GM18909 (cell line): ENCODE results near the gene LRRN2.

Source experiments
- ATAC-seq: cut with Tn5 transposase; IDR thresholded peaks from one replicate; pipeline ENCODE4 v1.9.1; 2021; ENCODE audit warnings: mild to moderate bottlenecking; ENCODE audit not compliant: unreplicated experiment, poor library complexity

The LRRN2 gene

GRCh38 chr1:204712708-204713430 is 27.3 kb upstream of the LRRN2 start:
- no peak for ATAC-seq

GRCh38 chr1:204711947-204712701 is 26.6 kb upstream of the LRRN2 start:
- no peak for ATAC-seq

- no peak for ATAC-seq
Measured at GRCh38 chr1:204711103-204711946, 25.8 kb upstream of the LRRN2 start.

- no peak for ATAC-seq
Measured at GRCh38 chr1:204709960-204710912, 24.7 kb upstream of the LRRN2 start.

GRCh38 chr1:204709021-204709420 is 23.5 kb upstream of the LRRN2 start:
- ATAC-seq: no peak

- no peak for ATAC-seq
Measured at GRCh38 chr1:204706838-204707509, 21.4 kb upstream of the LRRN2 start.

- ATAC-seq: no peak
Measured at GRCh38 chr1:204705888-204706837, 20.6 kb upstream of the LRRN2 start.

GRCh38 chr1:204705493-204705811 is 19.9 kb upstream of the LRRN2 start:
- ATAC-seq: no peak

- ATAC-seq: no peak
Measured at GRCh38 chr1:204704794-204705492, 19.4 kb upstream of the LRRN2 start.

- ATAC-seq: no peak
Measured at GRCh38 chr1:204703826-204704612, 18.5 kb upstream of the LRRN2 start.

GRCh38 chr1:204703268-204703664 is 17.7 kb upstream of the LRRN2 start:
- no peak for ATAC-seq

- no peak for ATAC-seq
Measured at GRCh38 chr1:204702552-204703267, 17.2 kb upstream of the LRRN2 start.

- no peak for ATAC-seq
Measured at GRCh38 chr1:204701229-204701628, 15.7 kb upstream of the LRRN2 start.

GRCh38 chr1:204697893-204698292 is 12.4 kb upstream of the LRRN2 start:
- ATAC-seq: no peak

GRCh38 chr1:204696606-204697005 is 11.1 kb upstream of the LRRN2 start:
- no peak for ATAC-seq

- ATAC-seq: no peak
Measured at GRCh38 chr1:204695692-204696091, 10.2 kb upstream of the LRRN2 start.
